H1 (cell line): ENCODE results near the gene LSM3. TPM values are rescaled to one million over a fixed set of nuclear protein-coding genes. Genes with fewer than 3 reads are reported as not detected.

ENCODE experiments used
- CTCF ChIA-PET: fragments of 300-600 bp; sonication (Branson Sonifier 250); formaldehyde crosslinking; loops from one replicate; lab custom pipeline; 2021; ENCODE audit not compliant: partially characterized antibody; lab: Charles Lee
- POLR2A ChIA-PET: fragments of 300-600 bp; sonication (Branson Sonifier 250); formaldehyde crosslinking; loops from one replicate; lab custom pipeline; 2021; ENCODE audit warnings: inconsistent platforms; ENCODE audit not compliant: partially characterized antibody; lab: Charles Lee
- DNase-seq, 2 experiments: peaks; one replicate each; pipeline versions ENCODE4 v3.0.0 to v3.0.0-alpha.2; 2010 to 2022; ENCODE audit warnings: low spot score in 2 of 2, low read depth in 1 of 2, mixed read lengths in 1 of 2
- FAIRE-seq: peaks from 2 replicates; lab custom pipeline; 2011; peaks lifted over from hg19 to GRCh38; lab: Jason Lieb, UNC
- H2AFZ ChIP-seq: 2 replicates; pipeline ENCODE4 v1.8.1; 2012; ENCODE audit warnings: low read length, inconsistent platforms
- H2AK5ac ChIP-seq: 2 replicates; pipeline ENCODE4 v1.6.1; 2013; ENCODE audit warnings: low read depth, low read length
- H2BK120ac ChIP-seq: replicated peaks from 2 replicates; pipeline ENCODE3; 2013; ENCODE audit warnings: low read depth, low read length, inconsistent platforms
- H2BK12ac ChIP-seq: 2 replicates; pipeline ENCODE4 v1.6.1; 2013; ENCODE audit warnings: low read depth, low read length
- H2BK15ac ChIP-seq: 2 replicates; pipeline ENCODE4 v1.6.1; 2013; ENCODE audit warnings: low read length
- H2BK20ac ChIP-seq: 2 replicates; pipeline ENCODE4 v1.6.1; 2013; ENCODE audit warnings: low read length
- H2BK5ac ChIP-seq: 2 replicates; pipeline ENCODE4 v1.6.1; 2013; ENCODE audit warnings: low read depth, low read length
- H3K14ac ChIP-seq: 2 replicates; pipeline ENCODE4 v1.6.1; 2013; ENCODE audit warnings: inconsistent platforms; ENCODE audit not compliant: insufficient read length
- H3K18ac ChIP-seq: 2 replicates; pipeline ENCODE4 v1.6.1; 2013; ENCODE audit warnings: low read length; ENCODE audit errors: extremely low read depth
- H3K23ac ChIP-seq: 2 replicates; pipeline ENCODE4 v1.6.1; 2013; ENCODE audit warnings: inconsistent platforms; ENCODE audit not compliant: insufficient read length
- H3K23me2 ChIP-seq: 2 replicates; pipeline ENCODE4 v1.6.1; 2013; ENCODE audit warnings: low read depth, low read length
- H3K27ac ChIP-seq: 2 replicates; pipeline ENCODE4 v1.6.1; 2011; ENCODE audit warnings: low read depth, low read length, inconsistent platforms
- H3K27me3 ChIP-seq, 4 experiments: replicated peaks in 1 of 4; 1 replicate in 1 of 4; 2 replicates in 3 of 4; pipeline versions ENCODE4 v1.6.1 to v1.8.1; 2011 to 2013; ENCODE audit warnings: low read length in 3 of 4, mild to moderate bottlenecking in 3 of 4, inconsistent platforms in 2 of 4, mixed read lengths in 2 of 4, moderate library complexity in 1 of 4; ENCODE audit not compliant: control insufficient read depth in 3 of 4, insufficient read depth in 3 of 4; ENCODE audit errors: extremely low read depth in 1 of 4
- H3K36me3 ChIP-seq, 4 experiments: 2 replicates each; pipeline versions ENCODE4 v1.6.1 to v1.8.1; 2011 to 2013; ENCODE audit warnings: mild to moderate bottlenecking in 4 of 4, low read length in 3 of 4, moderate library complexity in 2 of 4, control low read depth in 1 of 4, inconsistent platforms in 1 of 4; ENCODE audit not compliant: insufficient read depth in 4 of 4, control insufficient read depth in 2 of 4
- H3K4ac ChIP-seq: replicated peaks from 2 replicates; pipeline ENCODE3; 2013; ENCODE audit warnings: low read length, low read depth, mixed read lengths, inconsistent platforms; ENCODE audit not compliant: insufficient read length
- H3K4me1 ChIP-seq, 4 experiments: replicated peaks in 1 of 4; 1 replicate in 1 of 4; 2 replicates in 3 of 4; pipeline versions ENCODE4 v1.6.1 to v1.8.1; 2011 to 2013; ENCODE audit warnings: low read length in 3 of 4, inconsistent platforms in 2 of 4, mixed read lengths in 1 of 4; ENCODE audit not compliant: insufficient read depth in 4 of 4, control insufficient read depth in 3 of 4
- H3K4me2 ChIP-seq, 2 experiments: 2 replicates each; pipeline versions ENCODE4 v1.6.1 to v1.8.1; 2011 to 2013; ENCODE audit warnings: low read depth in 2 of 2, low read length in 2 of 2, control low read depth in 1 of 2, inconsistent platforms in 1 of 2, mild to moderate bottlenecking in 1 of 2; ENCODE audit not compliant: insufficient read depth in 1 of 2
- H3K4me3 ChIP-seq, 4 experiments: fragments of 200-600, 300-600 bp in 1 of 4; sonication (generic), shearing (Covaris generic), sonication (Bioruptor Twin) in 1 of 4; 2 replicates each; pipeline versions ENCODE4 v1.5.1 to v1.8.1; 2011 to 2016; ENCODE audit warnings: low read length in 4 of 4, low read depth in 3 of 4, control low read depth in 2 of 4, inconsistent platforms in 2 of 4, mild to moderate bottlenecking in 2 of 4, mixed read lengths in 1 of 4, moderate library complexity in 1 of 4; ENCODE audit not compliant: insufficient read depth in 2 of 4; ENCODE audit errors: extremely low read depth in 1 of 4
- H3K56ac ChIP-seq: replicated peaks from 2 replicates; pipeline ENCODE3; 2013; ENCODE audit warnings: low read depth, mild to moderate bottlenecking, mixed read lengths, low read length, inconsistent platforms; ENCODE audit not compliant: insufficient read length
- H3K79me1 ChIP-seq: 2 replicates; pipeline ENCODE4 v1.6.1; 2013; ENCODE audit warnings: low read depth, low read length, control low read depth
- H3K79me2 ChIP-seq, 2 experiments: 2 replicates each; pipeline versions ENCODE4 v1.6.1 to v1.8.1; 2012 to 2013; ENCODE audit warnings: low read length in 2 of 2, mild to moderate bottlenecking in 2 of 2, inconsistent platforms in 1 of 2; ENCODE audit not compliant: insufficient read depth in 2 of 2, control insufficient read depth in 1 of 2
- H3K9ac ChIP-seq, 4 experiments: replicated peaks in 1 of 4; 1 replicate in 1 of 4; 2 replicates in 3 of 4; pipeline versions ENCODE4 v1.6.1 to v1.8.1; 2011 to 2013; ENCODE audit warnings: low read depth in 3 of 4, low read length in 3 of 4, control low read depth in 2 of 4, mild to moderate bottlenecking in 2 of 4, moderate library complexity in 2 of 4, inconsistent platforms in 1 of 4; ENCODE audit errors: extremely low read depth in 1 of 4
- H3K9me3 ChIP-seq, 2 experiments: 2 replicates each; pipeline versions ENCODE4 v1.6.1 to v1.8.1; 2012 to 2013; ENCODE audit warnings: mild to moderate bottlenecking in 2 of 2, moderate library complexity in 2 of 2, control low read depth in 1 of 2, inconsistent platforms in 1 of 2, low read depth in 1 of 2, low read length in 1 of 2, mixed read lengths in 1 of 2; ENCODE audit not compliant: insufficient read depth in 2 of 2
- H4K20me1 ChIP-seq, 2 experiments: replicated peaks in 1 of 2; 2 replicates each; pipeline versions ENCODE3 to v1.8.1; 2011 to 2013; ENCODE audit warnings: inconsistent platforms in 2 of 2, low read length in 2 of 2, mild to moderate bottlenecking in 1 of 2; ENCODE audit not compliant: insufficient read depth in 2 of 2, control insufficient read depth in 1 of 2
- H4K5ac ChIP-seq: 2 replicates; pipeline ENCODE4 v1.6.1; 2013; ENCODE audit warnings: low read length, low read depth, mixed read lengths, inconsistent platforms; ENCODE audit not compliant: insufficient read length
- H4K8ac ChIP-seq: 2 replicates; pipeline ENCODE4 v1.8.0; 2013; ENCODE audit warnings: mild to moderate bottlenecking, moderate library complexity, low read length, inconsistent platforms; ENCODE audit not compliant: insufficient read depth; ENCODE audit errors: extremely low read depth
- H4K91ac ChIP-seq: replicated peaks from 2 replicates; pipeline ENCODE3; 2013; ENCODE audit warnings: low read length, mixed read lengths, inconsistent platforms; ENCODE audit not compliant: insufficient read length
- BRCA1 ChIP-seq: IDR thresholded peaks from 2 replicates; pipeline ENCODE4 v1.6.1; 2012; ENCODE audit warnings: low read depth, low read length, improper control_type of control experiment
- CBX5 ChIP-seq: fragments of 300-800, 300-1000 bp; sonication (generic); IDR thresholded peaks from 2 replicates; pipeline ENCODE4 v1.7.1; 2016; ENCODE audit warnings: antibody characterized with exemption, low read length, low read depth
- RAD21 ChIP-seq, 2 experiments: IDR thresholded peaks in 1 of 2; conservative IDR thresholded peaks in 1 of 2; 2 replicates each; pipeline ENCODE4 v1.6.1; 2011; ENCODE audit warnings: low read depth in 2 of 2, low read length in 2 of 2, improper control_type of control experiment in 1 of 2, inconsistent platforms in 1 of 2, mild to moderate bottlenecking in 1 of 2, moderate library complexity in 1 of 2
- SIRT6 ChIP-seq: IDR thresholded peaks from one replicate; pipeline ENCODE4 v1.7.1; 2012; ENCODE audit warnings: low read length, inconsistent platforms
- WGBS, 2 experiments: shearing (Covaris generic) in 1 of 2; methylation state at CpG; one replicate each; pipeline versions ENCODE4 v1.1.6 to v1.1.7; 2013 to 2015; ENCODE audit warnings: low lambda C conversion rate in 2 of 2, mixed read lengths in 2 of 2, inconsistent platforms in 1 of 2, low coverage in 1 of 2, missing lambda C conversion rate in 1 of 2; ENCODE audit not compliant: insufficient replicate concordance in 2 of 2, insufficient coverage in 1 of 2, insufficient read length in 1 of 2; ENCODE audit errors: extremely low coverage in 1 of 2, missing lambda C conversion rate in 1 of 2; 5-methylcytosine and 5-hydroxymethylcytosine counted together
- polyA plus RNA-seq, 7 experiments: library from polyadenylated mRNA; depleted of rRNA in 3 of 7; stranded (reverse) in 5 of 7; unstranded in 2 of 7; fragments of >200 nt in 5 of 7; fragments of 200-250 nt in 2 of 7; gene quantifications; 1 replicate in 5 of 7; 2 replicates in 1 of 7; 4 replicates in 1 of 7; pipeline versions ENCODE4 v1.2.1 to v1.2.3, GENCODE V29; 2011 to 2013; ENCODE audit warnings: missing spikeins in 2 of 7, mixed read lengths in 2 of 7
- total RNA-seq: library from RNA; stranded (reverse); fragmentation: NEBNext Ultra II Directional; extraction: Animal tissue kit (Norgen Biotek cat#: 25700); gene quantifications from 2 replicates; pipeline ENCODE4 v1.2.1, GENCODE V29; 2021

LSM3 gene
- total and polyA plus RNA-seq, 2 of the 8 experiments (the other 6 are each of a cell fraction or from before 2014, with no cell fraction given): 7.1 to 25.4 TPM

- Histone ChIP-seq H3K23ac (no peak overlapping the region), H3K27me3 (no peaks in the 10 kb centered on the region), H3K4me1 (no peaks in the 10 kb centered on the region; a peak in 2 of 7 replicates), H3K23me2 (no peaks in the 10 kb centered on the region), H3K27ac (no peak overlapping the region), H2AFZ (0 out of 2 replicates have a peak overlapping the region, but pooled peaks have one; percentile 54), H3K79me2 (no peaks in the 10 kb centered on the region), H2BK15ac (no peak overlapping the region), H2BK20ac (no peak overlapping the region), H4K8ac (no peak overlapping the region), H4K20me1 (peaks cover 0 to 4% of the 10 kb centered on the region in 2 experiments), H2AK5ac (no peak overlapping the region; the same call in 1 of the 2 replicates), H3K4me3 (no peak overlapping the region), H3K79me1 (no peaks in the 10 kb centered on the region), H2BK12ac (no peak overlapping the region), H3K9ac (no peak overlapping the region), H4K91ac (no peak overlapping the region), H3K14ac (no peak overlapping the region), H3K4me2 (no peak overlapping the region), H2BK5ac (no peak overlapping the region), H3K56ac (no peak overlapping the region), H2BK120ac (no peak overlapping the region), H3K18ac (no peak overlapping the region), H4K5ac (no peak overlapping the region), H3K9me3 (no peaks in the 10 kb centered on the region), H3K4ac (no peak overlapping the region), H3K36me3 (peaks cover 3 to 8% (median 4%) of the 10 kb centered on the region in 4 experiments; a peak in 4 of 8 replicates)
- peak; percentile 63 for FAIRE-seq
- 64% methylated on average over 10 of the region's 10 CpGs; no CpG with 5 or more reads in 1 of the 2 experiments for WGBS, 2 experiments
- CTCF ChIA-PET: interaction anchor here (0.6 to 7.6 kb wide), 91 partner anchors 8 to 476 kb away, joined by 3 to 157 read pairs (median 4); partner anchors contain the start of genes CHCHD4, LSM3, TMEM43 and XPC
- POLR2A ChIA-PET: interaction anchor here (0.8 to 2.6 kb wide), 5 partner anchors 9 to 212 kb away, joined by 3 to 12 read pairs (median 6); partner anchors contain the start of genes LSM3 and XPC
- peak in 1 of 2 experiments; percentile 65 for DNase-seq
- TF ChIP-seq BRCA1 (no peak), CBX5 (no peak), SIRT6 (no peak), RAD21 (IDR thresholded peaks at IDR 0.05 in 1 of 2, conservative IDR thresholded peaks at IDR 0.05 in 1 of 2; ENCODE audit: low read depth in 2 of 2, low read length in 2 of 2) (peak; percentile 90 to 92)
These were observed 25.0 kb downstream of the LSM3 start for GRCh38 chr3:14203521-14204079.
